ENCODE data around the gene RHBDL1.

RHBDL1 gene

GRCh38 chr16:646679-647172, 28.7 kb upstream of the RHBDL1 start:
- Histone ChIP-seq H3K4me3 (ENCODE audit: low read depth, low read length) (no peak overlapping the region), H3K79me2 (ENCODE audit: control insufficient read depth, insufficient read depth, low read length, unreplicated experiment) (peaks cover 14% of the 10 kb centered on the region), H3K27ac (ENCODE audit: low read depth, low read length) (no peak overlapping the region), H3K27me3 (ENCODE audit: insufficient read depth, low read length) (no peaks in the 10 kb centered on the region), H3K4me1 (ENCODE audit: control insufficient read depth, insufficient read depth, low read length, unreplicated experiment) (peaks cover 21% of the 10 kb centered on the region), H3K36me3 (ENCODE audit: insufficient read depth, low read length) (no peaks in the 10 kb centered on the region), H2AFZ (ENCODE audit: low read length, unreplicated experiment) (no peak overlapping the region)

GRCh38 chr16:647173-647902, 28.1 kb upstream of the RHBDL1 start:
- Histone ChIP-seq H3K4me3 (ENCODE audit: low read depth, low read length) (no peak overlapping the region; the same call in 1 of the 2 replicates), H3K27me3 (ENCODE audit: insufficient read depth, low read length) (no peaks in the 10 kb centered on the region), H3K27ac (ENCODE audit: low read depth, low read length) (no peak overlapping the region), H2AFZ (ENCODE audit: low read length, unreplicated experiment) (no peak overlapping the region), H3K79me2 (ENCODE audit: control insufficient read depth, insufficient read depth, low read length, unreplicated experiment) (peaks cover 13% of the 10 kb centered on the region), H3K4me1 (ENCODE audit: control insufficient read depth, insufficient read depth, low read length, unreplicated experiment) (peaks cover 21% of the 10 kb centered on the region), H3K36me3 (ENCODE audit: insufficient read depth, low read length) (no peaks in the 10 kb centered on the region)

- no peaks in the 10 kb centered on the region for H3K27me3 ChIP-seq (ENCODE audit: insufficient read depth, low read length)
- H3K79me2 ChIP-seq (ENCODE audit: control insufficient read depth, insufficient read depth, low read length, unreplicated experiment), result peaks cover 6% of the 10 kb centered on the region
- H2AFZ ChIP-seq (ENCODE audit: low read length, unreplicated experiment), result peak overlapping the region; percentile 71
- H3K4me3 ChIP-seq (ENCODE audit: low read depth, low read length), result peak overlapping the region; percentile 96
- H3K27ac ChIP-seq (ENCODE audit: low read depth, low read length), result peak overlapping the region; percentile 81
- peaks cover 21% of the 10 kb centered on the region for H3K4me1 ChIP-seq (ENCODE audit: control insufficient read depth, insufficient read depth, low read length, unreplicated experiment)
- H3K36me3 ChIP-seq (ENCODE audit: insufficient read depth, low read length), result no peaks in the 10 kb centered on the region
Measured at GRCh38 chr16:648071-648780, 27.2 kb upstream of the RHBDL1 start.

GRCh38 chr16:648781-649589, 26.5 kb upstream of the RHBDL1 start, which contains the start of gene WDR90:
WDR90 (plus strand) TSS chr16:649365; CDS start chr16:649417, 52 bp downstream.
- peak within 1 kb of the TSS; percentile 96 for H3K4me3 ChIP-seq (ENCODE audit: low read depth, low read length)
- H3K79me2 ChIP-seq (ENCODE audit: control insufficient read depth, insufficient read depth, low read length, unreplicated experiment), result peaks cover 5% of the 10 kb centered on the region
- peak within 1 kb of the TSS; percentile 81 for H3K27ac ChIP-seq (ENCODE audit: low read depth, low read length)
- H3K36me3 ChIP-seq (ENCODE audit: insufficient read depth, low read length), result no peaks in the 10 kb centered on the region
- H3K4me1 ChIP-seq (ENCODE audit: control insufficient read depth, insufficient read depth, low read length, unreplicated experiment), result peaks cover 21% of the 10 kb centered on the region
- peak within 1 kb of the TSS; percentile 71 for H2AFZ ChIP-seq (ENCODE audit: low read length, unreplicated experiment)
- no peaks in the 10 kb centered on the region for H3K27me3 ChIP-seq (ENCODE audit: insufficient read depth, low read length)

GRCh38 chr16:649631-650030, 25.8 kb upstream of the RHBDL1 start:
- Histone ChIP-seq H3K27me3 (ENCODE audit: insufficient read depth, low read length) (no peaks in the 10 kb centered on the region), H3K36me3 (ENCODE audit: insufficient read depth, low read length) (no peaks in the 10 kb centered on the region), H3K79me2 (ENCODE audit: control insufficient read depth, insufficient read depth, low read length, unreplicated experiment) (peaks cover 5% of the 10 kb centered on the region), H3K4me3 (ENCODE audit: low read depth, low read length) (peak overlapping the region; percentile 96), H3K4me1 (ENCODE audit: control insufficient read depth, insufficient read depth, low read length, unreplicated experiment) (peaks cover 21% of the 10 kb centered on the region), H2AFZ (ENCODE audit: low read length, unreplicated experiment) (peak overlapping the region; percentile 32), H3K27ac (ENCODE audit: low read depth, low read length) (peak overlapping the region; percentile 81)

- Histone ChIP-seq H3K79me2 (ENCODE audit: control insufficient read depth, insufficient read depth, low read length, unreplicated experiment) (peaks cover 3% of the 10 kb centered on the region), H3K27ac (ENCODE audit: low read depth, low read length) (no peak overlapping the region), H2AFZ (ENCODE audit: low read length, unreplicated experiment) (no peak overlapping the region), H3K4me1 (ENCODE audit: control insufficient read depth, insufficient read depth, low read length, unreplicated experiment) (peaks cover 10% of the 10 kb centered on the region), H3K27me3 (ENCODE audit: insufficient read depth, low read length) (no peaks in the 10 kb centered on the region), H3K36me3 (ENCODE audit: insufficient read depth, low read length) (no peaks in the 10 kb centered on the region), H3K4me3 (ENCODE audit: low read depth, low read length) (no peak overlapping the region)
Measured at GRCh38 chr16:651844-652243, 23.6 kb upstream of the RHBDL1 start.

GRCh38 chr16:652454-653305, 22.8 kb upstream of the RHBDL1 start:
- no peak overlapping the region for H3K27ac ChIP-seq (ENCODE audit: low read depth, low read length)
- no peak overlapping the region for H3K4me3 ChIP-seq (ENCODE audit: low read depth, low read length)
- peaks cover 7% of the 10 kb centered on the region for H3K4me1 ChIP-seq (ENCODE audit: control insufficient read depth, insufficient read depth, low read length, unreplicated experiment)
- H2AFZ ChIP-seq (ENCODE audit: low read length, unreplicated experiment), result no peak overlapping the region
- H3K36me3 ChIP-seq (ENCODE audit: insufficient read depth, low read length), result no peaks in the 10 kb centered on the region
- peaks cover 3% of the 10 kb centered on the region for H3K79me2 ChIP-seq (ENCODE audit: control insufficient read depth, insufficient read depth, low read length, unreplicated experiment)
- H3K27me3 ChIP-seq (ENCODE audit: insufficient read depth, low read length), result no peaks in the 10 kb centered on the region

- no peak overlapping the region for H3K27ac ChIP-seq (ENCODE audit: low read depth, low read length)
- H3K4me1 ChIP-seq (ENCODE audit: control insufficient read depth, insufficient read depth, low read length, unreplicated experiment), result peaks cover 4% of the 10 kb centered on the region
- H2AFZ ChIP-seq (ENCODE audit: low read length, unreplicated experiment), result no peak overlapping the region
- H3K4me3 ChIP-seq (ENCODE audit: low read depth, low read length), result no peak overlapping the region
- no peaks in the 10 kb centered on the region for H3K36me3 ChIP-seq (ENCODE audit: insufficient read depth, low read length)
- H3K27me3 ChIP-seq (ENCODE audit: insufficient read depth, low read length), result no peaks in the 10 kb centered on the region
- H3K79me2 ChIP-seq (ENCODE audit: control insufficient read depth, insufficient read depth, low read length, unreplicated experiment), result peaks cover 3% of the 10 kb centered on the region
Measured at GRCh38 chr16:654034-654433, 21.4 kb upstream of the RHBDL1 start.

- H3K4me3 ChIP-seq (ENCODE audit: low read depth, low read length), result no peak overlapping the region
- no peaks in the 10 kb centered on the region for H3K27me3 ChIP-seq (ENCODE audit: insufficient read depth, low read length)
- H3K4me1 ChIP-seq (ENCODE audit: control insufficient read depth, insufficient read depth, low read length, unreplicated experiment), result peaks cover 3% of the 10 kb centered on the region
- no peak overlapping the region for H2AFZ ChIP-seq (ENCODE audit: low read length, unreplicated experiment)
- no peaks in the 10 kb centered on the region for H3K36me3 ChIP-seq (ENCODE audit: insufficient read depth, low read length)
- no peaks in the 10 kb centered on the region for H3K79me2 ChIP-seq (ENCODE audit: control insufficient read depth, insufficient read depth, low read length, unreplicated experiment)
- no peak overlapping the region for H3K27ac ChIP-seq (ENCODE audit: low read depth, low read length)
Measured at GRCh38 chr16:657487-657886, 18.0 kb upstream of the RHBDL1 start.
